HPDE6-E6E7 (cell line): Measurements from ENCODE around the gene PRKAG2.

Source experiments
- DNase-seq: peaks from one replicate; pipeline ENCODE4 v3.0.0; 2011; ENCODE audit warnings: missing footprints; ENCODE audit errors: extremely low spot score

The PRKAG2 gene

GRCh38 chr7:151678227-151678604 is 198.7 kb downstream of the PRKAG2 start:
- no peak for DNase-seq

GRCh38 chr7:151677581-151678226 is 199.2 kb downstream of the PRKAG2 start:
- DNase-seq: no peak

- DNase-seq: no peak
Observed at GRCh38 chr7:151676759-151677158, 200.2 kb downstream of the PRKAG2 start.

GRCh38 chr7:151675196-151675920 is 201.6 kb downstream of the PRKAG2 start:
- no peak for DNase-seq

GRCh38 chr7:151674161-151674920 is 202.6 kb downstream of the PRKAG2 start:
- DNase-seq: no peak

GRCh38 chr7:151673216-151673615 is 203.7 kb downstream of the PRKAG2 start:
- no peak for DNase-seq

- DNase-seq: no peak
Observed at GRCh38 chr7:151672716-151673115, 204.2 kb downstream of the PRKAG2 start.

GRCh38 chr7:151671514-151671913 is 205.4 kb downstream of the PRKAG2 start:
- no peak for DNase-seq

GRCh38 chr7:151669762-151670161 is 207.2 kb downstream of the PRKAG2 start:
- no peak for DNase-seq

- DNase-seq: no peak
Observed at GRCh38 chr7:151666886-151667285, 210.0 kb downstream of the PRKAG2 start.

GRCh38 chr7:151665368-151665767 is 211.5 kb downstream of the PRKAG2 start:
- no peak for DNase-seq

GRCh38 chr7:151664268-151664667 is 212.6 kb downstream of the PRKAG2 start:
- DNase-seq: no peak

GRCh38 chr7:151663382-151664100 is 213.4 kb downstream of the PRKAG2 start:
- DNase-seq: no peak

- DNase-seq: no peak
Observed at GRCh38 chr7:151662251-151662826, 214.6 kb downstream of the PRKAG2 start.

GRCh38 chr7:151661587-151661986 is 215.3 kb downstream of the PRKAG2 start:
- DNase-seq: no peak

- DNase-seq: no peak
Observed at GRCh38 chr7:151660141-151660540, 216.8 kb downstream of the PRKAG2 start.

- DNase-seq: no peak
Observed at GRCh38 chr7:151659219-151659618, 217.7 kb downstream of the PRKAG2 start.

GRCh38 chr7:151658778-151659177 is 218.1 kb downstream of the PRKAG2 start:
- DNase-seq: no peak

- no peak for DNase-seq
Observed at GRCh38 chr7:151657173-151657572, 219.7 kb downstream of the PRKAG2 start.

- DNase-seq: no peak
Observed at GRCh38 chr7:151655555-151655954, 221.4 kb downstream of the PRKAG2 start.

GRCh38 chr7:151652111-151652510 is 224.8 kb downstream of the PRKAG2 start:
- DNase-seq: no peak

- DNase-seq: no peak
Observed at GRCh38 chr7:151650161-151650560, 226.8 kb downstream of the PRKAG2 start.
